ENCODE results near the gene RECQL5.

DNA sequence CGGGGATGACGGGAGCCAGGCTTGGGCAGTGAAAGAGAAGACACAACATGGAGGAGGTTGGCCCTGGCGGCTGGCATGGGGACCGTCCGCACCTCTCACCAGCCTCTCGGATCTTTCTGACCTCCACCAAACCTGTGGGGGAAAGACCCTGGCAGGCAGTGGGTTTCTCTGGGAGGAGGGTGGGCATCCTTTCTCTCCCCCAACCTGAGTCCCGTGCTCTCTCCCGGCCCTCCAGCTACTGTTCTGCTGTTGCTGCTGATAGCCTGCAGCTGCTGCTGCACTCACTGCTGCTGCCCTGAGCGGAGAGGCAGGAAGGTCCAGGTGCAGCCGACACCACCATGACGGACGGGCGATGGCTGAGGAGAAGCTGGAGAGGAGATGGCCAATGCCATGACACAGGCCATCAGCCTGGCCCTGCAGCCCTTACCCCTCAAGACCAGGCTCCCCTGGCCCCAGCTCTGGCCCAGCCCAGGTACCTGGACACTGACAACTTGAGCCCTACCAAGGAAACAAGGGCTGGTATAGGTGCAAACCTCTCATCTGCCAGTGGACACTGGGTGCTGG is 26.3 kb downstream of the RECQL5 start:
- TF ChIP-seq, protein P1, sequence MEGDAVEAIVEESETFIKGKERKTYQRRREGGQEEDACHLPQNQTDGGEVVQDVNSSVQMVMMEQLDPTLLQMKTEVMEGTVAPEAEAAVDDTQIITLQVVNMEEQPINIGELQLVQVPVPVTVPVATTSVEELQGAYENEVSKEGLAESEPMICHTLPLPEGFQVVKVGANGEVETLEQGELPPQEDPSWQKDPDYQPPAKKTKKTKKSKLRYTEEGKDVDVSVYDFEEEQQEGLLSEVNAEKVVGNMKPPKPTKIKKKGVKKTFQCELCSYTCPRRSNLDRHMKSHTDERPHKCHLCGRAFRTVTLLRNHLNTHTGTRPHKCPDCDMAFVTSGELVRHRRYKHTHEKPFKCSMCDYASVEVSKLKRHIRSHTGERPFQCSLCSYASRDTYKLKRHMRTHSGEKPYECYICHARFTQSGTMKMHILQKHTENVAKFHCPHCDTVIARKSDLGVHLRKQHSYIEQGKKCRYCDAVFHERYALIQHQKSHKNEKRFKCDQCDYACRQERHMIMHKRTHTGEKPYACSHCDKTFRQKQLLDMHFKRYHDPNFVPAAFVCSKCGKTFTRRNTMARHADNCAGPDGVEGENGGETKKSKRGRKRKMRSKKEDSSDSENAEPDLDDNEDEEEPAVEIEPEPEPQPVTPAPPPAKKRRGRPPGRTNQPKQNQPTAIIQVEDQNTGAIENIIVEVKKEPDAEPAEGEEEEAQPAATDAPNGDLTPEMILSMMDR (IDR thresholded peaks at IDR 0.05): no peak
- TF ChIP-seq POLR2A (IDR thresholded peaks at IDR 0.05): no peak
